Right atrium auricular region (tissue), 2 donors: ENCODE measurements around the gene GIMD1. TPM values are rescaled to one million over a fixed set of nuclear protein-coding genes. Genes with fewer than 3 reads are reported as not detected.
A peak's percentile ranks its signal among the peaks of the same experiment; 100 is the strongest.

Source experiments
- DNase-seq: peaks from one replicate; pipeline ENCODE4 v3.0.0-alpha.2; 2019; ENCODE audit warnings: low spot score
- H3K27ac ChIP-seq, 2 donors: fragments of 200-600 bp; sonication (generic); 1 replicate in 1 of 2; 2 replicates in 1 of 2; pipeline ENCODE4 v1.5.1; 2016 to 2019
- H3K27me3 ChIP-seq, 2 donors: fragments of 200-600 bp; sonication (generic); one replicate each; pipeline versions ENCODE4 v1.5.1 to v1.6.0; 2017 to 2019
- H3K36me3 ChIP-seq: fragments of 200-600 bp; sonication (generic); one replicate; pipeline ENCODE4 v1.5.1; 2016
- H3K4me1 ChIP-seq, 2 donors: fragments of 200-600 bp; sonication (generic); one replicate each; pipeline versions ENCODE4 v1.5.1 to v1.6.0; 2017 to 2019
- H3K4me3 ChIP-seq, 2 donors: fragments of 200-600 bp; sonication (generic); 1 replicate in 1 of 2; 2 replicates in 1 of 2; pipeline ENCODE4 v1.5.1; 2017 to 2019; ENCODE audit warnings: mild to moderate bottlenecking in 1 of 2, moderate library complexity in 1 of 2
- H3K9me3 ChIP-seq, 2 donors: fragments of 200-600 bp; sonication (generic); one replicate each; pipeline ENCODE4 v1.5.1; 2019
- CTCF ChIP-seq, 2 donors: fragments of 200-600 bp; sonication (generic); IDR thresholded peaks; one replicate each; pipeline ENCODE4 v1.5.1; 2019; ENCODE audit warnings: antibody characterized with exemption in 2 of 2
- total RNA-seq, 2 donors: library from RNA; depleted of rRNA; stranded (reverse); fragments of >200 nt; gene quantifications; one replicate each; pipeline ENCODE4 v1.1.0, GENCODE V29; 2016

The GIMD1 gene
- total RNA-seq, 2 donors from 2014 or later = not detected

- TF ChIP-seq CTCF (IDR thresholded peaks at IDR 0.05) = no peak
- no peak for DNase-seq
- Histone ChIP-seq H3K27ac (no peak overlapping the region), H3K9me3 (no peaks in the 10 kb centered on the region), H3K36me3 (no peaks in the 10 kb centered on the region), H3K27me3 (no peaks in the 10 kb centered on the region), H3K4me3 (no peak overlapping the region), H3K4me1 (no peaks in the 10 kb centered on the region)
Measured at GRCh38 chr4:106362086-106362825, 6.3 kb downstream of the GIMD1 start.

- TF ChIP-seq CTCF (IDR thresholded peaks at IDR 0.05) = no peak
Measured at GRCh38 chr4:106358899-106359298, 9.7 kb downstream of the GIMD1 start.

GRCh38 chr4:106355193-106355592, 13.4 kb downstream of the GIMD1 start:
- H3K9me3 ChIP-seq = no peaks in the 10 kb centered on the region
- no peak for DNase-seq
- peak overlapping the region in 1 of 2 donors; percentile 16 for H3K4me3 ChIP-seq
- no peaks in the 10 kb centered on the region for H3K36me3 ChIP-seq
- no peaks in the 10 kb centered on the region for H3K4me1 ChIP-seq
- no peaks in the 10 kb centered on the region for H3K27me3 ChIP-seq
- TF ChIP-seq CTCF (IDR thresholded peaks at IDR 0.05) = no peak
- no peak overlapping the region for H3K27ac ChIP-seq

More at GRCh38 chr4:106358899-106359298, 9.7 kb downstream of the GIMD1 start:
- DNase-seq = no peak
- H3K27me3 ChIP-seq = no peaks in the 10 kb centered on the region
- no peak overlapping the region for H3K4me3 ChIP-seq
- H3K9me3 ChIP-seq = no peaks in the 10 kb centered on the region
- H3K27ac ChIP-seq = no peak overlapping the region
- no peaks in the 10 kb centered on the region for H3K4me1 ChIP-seq
- no peaks in the 10 kb centered on the region for H3K36me3 ChIP-seq

- no peak for TF ChIP-seq CTCF (IDR thresholded peaks at IDR 0.05)
- Histone ChIP-seq H3K36me3 (peaks cover 1% of the 10 kb centered on the region), H3K27me3 (no peaks in the 10 kb centered on the region), H3K4me3 (no peak overlapping the region), H3K9me3 (no peaks in the 10 kb centered on the region), H3K4me1 (no peaks in the 10 kb centered on the region), H3K27ac (no peak overlapping the region)
- DNase-seq = no peak
Measured at GRCh38 chr4:106353786-106354185, 14.8 kb downstream of the GIMD1 start.

GRCh38 chr4:106351016-106351415, 17.6 kb downstream of the GIMD1 start:
- Histone ChIP-seq H3K36me3 (peaks cover 17% of the 10 kb centered on the region), H3K27ac (no peak overlapping the region), H3K27me3 (no peaks in the 10 kb centered on the region), H3K4me1 (no peaks in the 10 kb centered on the region), H3K4me3 (no peak overlapping the region), H3K9me3 (no peaks in the 10 kb centered on the region)
- no peak for TF ChIP-seq CTCF (IDR thresholded peaks at IDR 0.05)
- DNase-seq = no peak

- H3K36me3 ChIP-seq = peaks cover 17% of the 10 kb centered on the region
- H3K4me3 ChIP-seq = no peak overlapping the region
- H3K9me3 ChIP-seq = no peaks in the 10 kb centered on the region
- H3K27ac ChIP-seq = no peak overlapping the region
- no peak for DNase-seq
- peaks cover 0 to 8% of the 10 kb centered on the region in 2 donors for H3K4me1 ChIP-seq
- no peaks in the 10 kb centered on the region for H3K27me3 ChIP-seq
- TF ChIP-seq CTCF (IDR thresholded peaks at IDR 0.05) = no peak
Measured at GRCh38 chr4:106347167-106347566, 21.4 kb downstream of the GIMD1 start.
